Stomach (tissue), 9 donors: Measurements from ENCODE around the gene TBC1D7. TPM values are rescaled to one million over a fixed set of nuclear protein-coding genes. Genes with fewer than 3 reads are reported as not detected.

Source experiments
- DNase-seq, 2 donors: peaks; one replicate each; pipeline versions ENCODE4 v3.0.0 to v3.0.0-alpha.2; 2013 to 2019
- H3K27ac ChIP-seq, 5 donors: fragments of 200-600 bp in 4 of 5; sonication (generic) in 4 of 5; one replicate each; pipeline ENCODE4 v1.5.1; 2013 to 2019; ENCODE audit warnings: mild to moderate bottlenecking in 1 of 5, moderate library complexity in 1 of 5
- H3K27me3 ChIP-seq, 3 donors: fragments of 200-600 bp; sonication (generic); one replicate each; pipeline ENCODE4 v1.5.1; 2017 to 2019; ENCODE audit warnings: mixed run types in 1 of 3
- H3K36me3 ChIP-seq, 4 donors: fragments of 200-600 bp; sonication (generic); 1 replicate in 3 of 4; 2 replicates in 1 of 4; pipeline ENCODE4 v1.5.1; 2016 to 2019
- H3K4me1 ChIP-seq, 4 donors: fragments of 200-600 bp; sonication (generic); one replicate each; pipeline ENCODE4 v1.5.1; 2016 to 2019
- H3K4me3 ChIP-seq, 4 donors: fragments of 200-600 bp; sonication (generic) in 3 of 4; one replicate each; pipeline ENCODE4 v1.5.1; 2016 to 2019; ENCODE audit warnings: mild to moderate bottlenecking in 1 of 4
- H3K9me3 ChIP-seq, 4 donors: fragments of 200-600 bp; sonication (generic); one replicate each; pipeline ENCODE4 v1.5.1; 2016 to 2019
- CTCF ChIP-seq, 7 experiments: fragments of 450-650 bp in 4 of 7; fragments of 200-600 bp in 3 of 7; sonication (generic) in 3 of 7; IDR thresholded peaks; one replicate each; pipeline ENCODE4 v1.5.1; 2016 to 2019; ENCODE audit warnings: antibody characterized with exemption in 7 of 7, control low read depth in 2 of 7, mild to moderate bottlenecking in 1 of 7
- EP300 ChIP-seq: sonication (generic); formaldehyde crosslinking; IDR thresholded peaks from one replicate; pipeline ENCODE4 v1.6.1; 2017; ENCODE audit warnings: antibody characterized with exemption
- POLR2A ChIP-seq, 4 donors: fragments of 450-650 bp; IDR thresholded peaks; one replicate each; pipeline ENCODE4 v1.6.1; 2016; ENCODE audit warnings: antibody characterized with exemption in 4 of 4, control low read depth in 2 of 4, mild to moderate bottlenecking in 1 of 4, moderate library complexity in 1 of 4
- POLR2AphosphoS5 ChIP-seq, 3 donors: sonication (generic); formaldehyde crosslinking; IDR thresholded peaks; one replicate each; pipeline ENCODE4 v1.6.1; 2016; ENCODE audit warnings: antibody characterized with exemption in 3 of 3
- WGBS, 5 donors: extraction: QIAGEN DNeasy Blood & Tissue Kit in 3 of 5; methylation state at CpG; one replicate each; pipeline versions ENCODE4 v1.1.5 to v1.1.7; 2013 to 2018; 5-methylcytosine and 5-hydroxymethylcytosine counted together
- intact Hi-C: fragments of 100-400 bp; cut with DNase I; formaldehyde crosslinking; loops from one replicate; pipeline ENCODE4 v1.15.1; 2023; ENCODE audit warnings: low total_unique reads
- polyA plus RNA-seq, 3 donors: library from polyadenylated mRNA; stranded (reverse); fragments of 200-250 nt; gene quantifications; one replicate each; pipeline ENCODE4 v1.2.3, GENCODE V29; 2013
- total RNA-seq, 5 donors: library from RNA; depleted of rRNA; stranded (reverse); fragments of >200 nt; gene quantifications; one replicate each; pipeline versions ENCODE4 v1.1.0 to v1.2.3, GENCODE V29; 2014 to 2016
- donor health status: healthy with polysubstance abuse.
- donor health status: Bipolar disorder and iron deficiency.
- donor health status: healthy.

Gene TBC1D7
- total and polyA plus RNA-seq, 8 donors = 2.7 to 20.4 (median 9.6) TPM; not detected in 1

GRCh38 chr6:13288969-13289391, 39.4 kb downstream of the TBC1D7 start:
- intact Hi-C loops = no loop called here
- Histone ChIP-seq H3K4me1 (no peaks in the 10 kb centered on the region), H3K27ac (no peak overlapping the region), H3K36me3 (peaks cover 19 to 79% (median 57%) of the 10 kb centered on the region in 4 donors), H3K4me3 (no peak overlapping the region), H3K9me3 (peaks cover 0 to 14% (median 10%) of the 10 kb centered on the region in 4 donors), H3K27me3 (no peaks in the 10 kb centered on the region)
- DNase-seq = no peak
- no peak for TF ChIP-seq CTCF (IDR thresholded peaks at IDR 0.05)
- no peak for TF ChIP-seq POLR2AphosphoS5 (IDR thresholded peaks at IDR 0.05)
- TF ChIP-seq POLR2A (IDR thresholded peaks at IDR 0.05) = no peak
- no peak for TF ChIP-seq EP300
- WGBS, 5 donors = 88 to 98% (median 90%) methylated on average over 13 of the region's 13 CpGs

- WGBS, 5 donors = 85 to 98% (median 90%) methylated on average over 9 of the region's 9 CpGs
- intact Hi-C loops = no loop called here
- no peak for DNase-seq
- Histone ChIP-seq H3K27me3 (no peaks in the 10 kb centered on the region), H3K4me3 (no peak overlapping the region), H3K27ac (no peak overlapping the region), H3K36me3 (peaks cover 16 to 79% (median 56%) of the 10 kb centered on the region in 4 donors), H3K9me3 (peaks cover 0 to 14% (median 10%) of the 10 kb centered on the region in 4 donors), H3K4me1 (no peaks in the 10 kb centered on the region)
- TF ChIP-seq POLR2A (IDR thresholded peaks at IDR 0.05) = no peak
- no peak for TF ChIP-seq POLR2AphosphoS5 (IDR thresholded peaks at IDR 0.05)
- TF ChIP-seq EP300 = no peak
- TF ChIP-seq CTCF (IDR thresholded peaks at IDR 0.05) = no peak
Measured at GRCh38 chr6:13288481-13288880, 39.9 kb downstream of the TBC1D7 start.

GRCh38 chr6:13287104-13287503, 41.2 kb downstream of the TBC1D7 start:
- no peak for DNase-seq
- Histone ChIP-seq H3K4me3 (no peak overlapping the region), H3K27ac (no peak overlapping the region), H3K4me1 (no peaks in the 10 kb centered on the region), H3K36me3 (peaks cover 12 to 76% (median 45%) of the 10 kb centered on the region in 4 donors), H3K27me3 (no peaks in the 10 kb centered on the region), H3K9me3 (peaks cover 0 to 14% (median 10%) of the 10 kb centered on the region in 4 donors)
- intact Hi-C loops = no loop called here
- no peak for TF ChIP-seq CTCF (IDR thresholded peaks at IDR 0.05)
- TF ChIP-seq EP300 = no peak
- TF ChIP-seq POLR2A (IDR thresholded peaks at IDR 0.05) = no peak
- no peak for TF ChIP-seq POLR2AphosphoS5 (IDR thresholded peaks at IDR 0.05)
- WGBS, 5 donors = 93 to 98% (median 98%) methylated on average over 7 of the region's 7 CpGs

- Histone ChIP-seq H3K27me3 (no peaks in the 10 kb centered on the region), H3K4me3 (no peak overlapping the region), H3K9me3 (peaks cover 0 to 14% (median 10%) of the 10 kb centered on the region in 4 donors), H3K27ac (no peak overlapping the region), H3K36me3 (peaks cover 7 to 79% (median 39%) of the 10 kb centered on the region in 4 donors), H3K4me1 (no peaks in the 10 kb centered on the region)
- 73 to 85% (median 83%) methylated on average over 4 of the region's 4 CpGs for WGBS, 5 donors
- no peak for TF ChIP-seq CTCF (IDR thresholded peaks at IDR 0.05)
- no peak for TF ChIP-seq EP300
- TF ChIP-seq POLR2AphosphoS5 (IDR thresholded peaks at IDR 0.05) = no peak
- TF ChIP-seq POLR2A (IDR thresholded peaks at IDR 0.05) = no peak
- DNase-seq = no peak
- intact Hi-C loops = no loop called here
Measured at GRCh38 chr6:13286181-13286580, 42.2 kb downstream of the TBC1D7 start.
